DMS153 (cell line): Measurements from ENCODE around the gene NTNG2.

ENCODE experiments used
- DNase-seq: peaks from one replicate; lab custom pipeline; 2025; lab: John Stamatoyannopoulos, UW

NTNG2 gene

GRCh38 chr9:132235894-132236661 lies 74.2 kb downstream of the NTNG2 start:
- DNase-seq: peak; percentile 57

- DNase-seq: no peak
Measured at GRCh38 chr9:132236662-132237311, 74.9 kb downstream of the NTNG2 start.

GRCh38 chr9:132237481-132237880 lies 75.6 kb downstream of the NTNG2 start:
- DNase-seq: no peak

GRCh38 chr9:132238026-132238972 lies 76.4 kb downstream of the NTNG2 start:
- no peak for DNase-seq

GRCh38 chr9:132238992-132239391 lies 77.1 kb downstream of the NTNG2 start:
- no peak for DNase-seq

- DNase-seq: no peak
Measured at GRCh38 chr9:132239518-132239917, 77.7 kb downstream of the NTNG2 start.

- no peak for DNase-seq
Measured at GRCh38 chr9:132239999-132240840, 78.4 kb downstream of the NTNG2 start.

GRCh38 chr9:132240841-132241482 lies 79.1 kb downstream of the NTNG2 start:
- DNase-seq: peak; percentile 89

- DNase-seq: no peak
Measured at GRCh38 chr9:132241483-132241839, 79.6 kb downstream of the NTNG2 start.

- DNase-seq: no peak
Measured at GRCh38 chr9:132241840-132242620, 80.2 kb downstream of the NTNG2 start.

GRCh38 chr9:132242621-132243155 lies 80.8 kb downstream of the NTNG2 start:
- DNase-seq: no peak

GRCh38 chr9:132243156-132244074 lies 81.6 kb downstream of the NTNG2 start:
- no peak for DNase-seq

- no peak for DNase-seq
Measured at GRCh38 chr9:132244582-132245455, 83.0 kb downstream of the NTNG2 start.

GRCh38 chr9:132245465-132245864 lies 83.6 kb downstream of the NTNG2 start:
- no peak for DNase-seq

- DNase-seq: no peak
Measured at GRCh38 chr9:132247942-132248341, 86.1 kb downstream of the NTNG2 start.

GRCh38 chr9:132249123-132249522 lies 87.3 kb downstream of the NTNG2 start:
- peak; percentile 39 for DNase-seq

- DNase-seq: no peak
Measured at GRCh38 chr9:132249690-132250089, 87.8 kb downstream of the NTNG2 start.
